ENCODE measurements around the gene AGFG1. TPM values are rescaled to one million over a fixed set of nuclear protein-coding genes. Genes with fewer than 3 reads are reported as not detected.
A peak's percentile ranks its signal among the peaks of the same experiment; 100 is the strongest.

The AGFG1 gene
- total RNA-seq: 25.1 and 30.0 TPM in 2 replicates

DNA sequence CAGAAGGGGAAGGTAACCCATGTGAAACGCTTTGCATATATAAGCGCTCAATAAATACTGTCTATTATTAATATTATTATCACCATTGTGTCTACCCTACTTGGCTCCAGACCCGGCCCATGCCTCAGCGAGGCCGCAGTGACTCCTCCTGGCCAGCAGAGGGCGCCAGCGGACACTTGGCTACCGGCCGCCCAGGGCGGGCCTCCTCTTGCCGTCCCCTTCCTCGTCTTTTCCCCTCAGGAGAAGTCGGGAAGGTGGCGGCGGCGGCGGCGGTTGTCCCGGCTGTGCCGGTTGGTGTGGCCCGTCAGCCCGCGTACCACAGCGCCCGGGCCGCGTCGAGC is at the start of gene AGFG1:
Gene AGFG1 (plus strand): TSS at position 233 of the 341 bp plus-strand sequence. CDS start 266 bp downstream, outside the sequence.
- peak; percentile 85 to 86 for DNase-seq (ENCODE audit: low read depth in 2 of 2)

GRCh38 chr2:227423656-227424499 is 48.1 kb upstream of the AGFG1 start:
- no peak for DNase-seq (ENCODE audit: low read depth in 2 of 2)

- no peak for DNase-seq (ENCODE audit: low read depth in 2 of 2)
Measured at GRCh38 chr2:227428731-227429285, 43.1 kb upstream of the AGFG1 start.

DNA sequence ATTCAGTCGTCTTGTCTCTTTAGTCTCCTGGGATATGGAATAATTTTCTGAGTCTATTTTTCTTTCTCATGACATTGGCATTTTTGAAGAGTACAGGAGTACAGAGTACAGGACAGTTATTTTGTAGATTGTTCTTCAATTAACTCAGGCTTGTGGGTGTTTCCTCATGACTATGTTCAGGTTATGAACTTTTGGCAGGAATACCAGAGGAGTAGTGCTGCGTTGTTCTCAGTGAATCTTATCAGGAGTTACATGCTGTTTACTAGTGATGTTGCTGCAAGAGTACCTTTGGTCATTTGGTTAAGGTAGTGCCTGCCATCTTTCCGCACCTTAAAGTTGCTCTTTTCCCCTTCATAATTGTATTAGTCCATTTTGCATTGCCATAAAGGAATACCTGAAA is 41.3 kb upstream of the AGFG1 start:
- DNase-seq (ENCODE audit: low read depth in 2 of 2): no peak

GRCh38 chr2:227433171-227433570 is 38.8 kb upstream of the AGFG1 start:
- DNase-seq (ENCODE audit: low read depth in 2 of 2): no peak

- DNase-seq (ENCODE audit: low read depth in 2 of 2): no peak
Measured at GRCh38 chr2:227436436-227437174, 35.4 kb upstream of the AGFG1 start.

GRCh38 chr2:227439214-227439613 is 32.7 kb upstream of the AGFG1 start:
- DNase-seq (ENCODE audit: low read depth in 2 of 2): no peak

- DNase-seq (ENCODE audit: low read depth in 2 of 2): no peak
Measured at GRCh38 chr2:227442639-227443038, 29.3 kb upstream of the AGFG1 start.

DNA sequence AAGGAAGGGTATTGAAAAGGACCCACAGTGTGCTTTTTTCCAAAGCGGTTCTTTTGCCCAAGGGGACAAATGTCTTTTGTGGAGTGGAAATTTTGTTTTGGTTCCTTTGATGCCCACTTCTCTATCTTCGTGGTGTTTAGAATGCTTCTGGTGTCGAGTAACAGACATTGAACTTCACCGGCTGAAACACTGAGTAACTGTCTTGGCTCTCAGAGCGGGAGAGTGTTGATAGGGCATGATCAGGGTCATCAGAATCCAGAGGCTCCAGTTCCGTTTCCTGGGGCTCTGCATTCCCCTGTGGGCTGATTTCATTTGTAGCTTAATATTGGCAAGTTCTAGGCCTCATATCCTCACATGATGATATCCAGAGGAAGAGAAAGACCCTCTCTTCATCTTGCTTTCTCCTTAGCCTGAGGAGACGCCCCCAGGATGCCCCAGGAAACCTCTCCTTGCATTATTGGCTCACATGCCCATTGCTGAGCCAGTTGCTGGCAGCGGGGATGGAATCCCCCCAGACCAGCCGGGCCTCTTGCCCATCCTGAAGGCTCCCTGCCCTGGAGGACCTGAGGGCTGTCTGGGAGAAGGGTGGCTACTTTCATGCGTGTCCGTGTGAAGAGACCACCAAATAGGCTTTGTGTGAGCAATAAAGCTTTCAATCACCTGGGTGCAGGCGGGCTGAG is 27.9 kb upstream of the AGFG1 start:
- no peak for DNase-seq (ENCODE audit: low read depth in 2 of 2)

- no peak for DNase-seq (ENCODE audit: low read depth in 2 of 2)
Measured at GRCh38 chr2:227447606-227448005, 24.4 kb upstream of the AGFG1 start.

DNA sequence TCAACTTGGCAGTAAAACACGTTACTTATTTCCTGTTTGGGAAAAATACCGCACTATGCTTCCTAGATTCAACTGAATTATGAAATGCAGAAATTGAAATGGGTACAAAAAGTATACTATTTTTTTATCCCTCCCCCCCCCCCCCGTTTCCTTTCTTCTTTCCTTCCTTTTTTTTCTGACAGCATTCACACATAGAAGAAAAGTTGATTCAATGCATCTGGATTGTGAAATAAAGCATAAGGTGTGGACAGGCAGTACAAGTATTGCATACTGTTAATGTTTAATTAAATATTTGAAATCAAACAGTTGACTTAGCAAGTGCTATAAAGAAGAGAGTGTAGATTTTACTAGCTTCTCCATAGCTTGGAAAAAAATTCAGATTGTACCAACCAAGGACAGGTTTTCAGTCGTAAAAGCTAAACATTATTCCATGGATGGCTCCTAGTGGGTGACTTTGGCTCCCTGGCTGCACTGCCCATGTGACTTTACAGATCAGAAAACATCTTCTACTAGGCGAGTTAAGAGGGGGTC is 21.6 kb upstream of the AGFG1 start:
- DNase-seq (ENCODE audit: low read depth in 2 of 2): peak in 1 of 2 donors; percentile 48

DNA sequence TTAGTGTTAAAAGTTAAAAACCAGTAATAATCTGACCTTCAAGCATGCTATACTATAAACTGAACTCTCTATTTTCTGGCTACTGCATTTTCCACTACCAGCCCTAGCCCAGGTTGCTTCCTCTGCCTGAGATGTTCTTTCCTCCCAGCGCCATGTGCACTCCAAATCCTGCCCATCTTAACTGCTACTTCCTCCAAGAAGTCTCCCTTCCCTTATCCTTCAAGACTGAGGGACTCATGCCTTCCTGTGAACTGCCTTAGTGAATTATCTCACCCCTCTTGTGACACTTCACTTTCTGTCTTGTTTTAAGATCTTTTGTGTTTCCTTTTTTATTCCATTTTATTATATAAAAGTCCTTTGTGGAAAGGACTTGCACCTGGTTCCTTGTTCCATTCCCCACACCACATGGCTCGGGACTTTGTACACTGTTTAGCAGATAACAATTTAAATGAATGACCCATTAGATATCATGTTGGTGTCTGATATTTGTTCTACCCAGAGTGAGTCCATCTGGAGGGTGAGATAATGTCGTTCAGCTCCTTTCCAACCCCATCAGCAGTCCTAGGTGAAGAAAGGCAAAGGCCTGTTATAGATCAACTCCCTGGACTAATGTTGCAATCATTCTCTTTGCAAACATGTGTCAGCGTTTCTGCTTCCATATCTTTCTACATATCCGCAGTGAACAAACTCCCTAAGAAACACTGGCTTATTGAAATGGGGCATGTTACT is 20.9 kb upstream of the AGFG1 start:
- DNase-seq (ENCODE audit: low read depth in 2 of 2): no peak

DNA sequence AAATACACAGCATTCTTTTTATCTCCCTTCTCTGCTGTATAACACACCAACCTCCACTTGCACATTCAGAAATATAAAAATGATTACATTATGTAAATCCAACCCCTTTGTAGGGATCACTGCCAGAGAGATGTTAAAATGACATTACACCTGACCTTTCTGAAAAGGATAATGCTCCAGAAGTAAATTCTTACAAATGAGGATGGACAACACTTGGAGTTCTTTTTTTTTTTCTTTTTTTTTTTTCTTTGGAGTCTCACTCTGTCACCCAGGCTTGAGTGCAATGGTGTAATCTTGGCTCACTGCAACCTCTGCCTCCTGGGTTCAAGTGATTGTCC is 20.3 kb upstream of the AGFG1 start:
- no peak for DNase-seq (ENCODE audit: low read depth in 2 of 2)

GRCh38 chr2:227453810-227454209 is 18.1 kb upstream of the AGFG1 start:
- no peak for DNase-seq (ENCODE audit: low read depth in 2 of 2)

DNA sequence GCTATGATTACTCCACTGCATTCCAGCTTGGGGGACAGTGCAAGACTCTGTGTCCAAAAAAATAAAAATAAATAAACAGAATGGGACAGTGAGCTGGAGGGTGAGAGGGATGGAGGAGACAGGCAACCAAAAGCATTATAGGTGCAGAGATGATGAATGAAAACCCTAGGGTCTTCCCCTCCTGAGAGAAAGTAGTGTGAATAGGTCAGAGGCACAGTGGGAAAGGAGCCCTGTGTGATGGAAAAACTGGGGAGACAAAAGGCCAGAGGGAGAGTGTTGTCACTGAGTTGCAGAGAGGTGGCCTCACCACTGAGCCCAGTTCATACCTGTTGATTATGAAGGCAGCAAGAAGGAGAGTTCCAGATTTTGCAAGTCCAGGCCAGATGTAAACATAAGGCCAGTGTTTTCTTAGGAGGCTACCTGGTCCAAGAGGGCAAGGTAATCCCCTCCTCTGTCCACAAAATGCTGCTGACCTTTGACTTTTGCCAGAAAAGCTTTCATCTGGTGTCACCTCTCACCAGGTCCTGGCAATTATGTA is 17.6 kb upstream of the AGFG1 start:
- DNase-seq (ENCODE audit: low read depth in 2 of 2): no peak

GRCh38 chr2:227455200-227455599 is 16.8 kb upstream of the AGFG1 start:
- DNase-seq (ENCODE audit: low read depth in 2 of 2): no peak

- DNase-seq (ENCODE audit: low read depth in 2 of 2): no peak
Measured at GRCh38 chr2:227456102-227456501, 15.9 kb upstream of the AGFG1 start.

GRCh38 chr2:227456772-227457171 is 15.2 kb upstream of the AGFG1 start:
- DNase-seq (ENCODE audit: low read depth in 2 of 2): no peak

DNA sequence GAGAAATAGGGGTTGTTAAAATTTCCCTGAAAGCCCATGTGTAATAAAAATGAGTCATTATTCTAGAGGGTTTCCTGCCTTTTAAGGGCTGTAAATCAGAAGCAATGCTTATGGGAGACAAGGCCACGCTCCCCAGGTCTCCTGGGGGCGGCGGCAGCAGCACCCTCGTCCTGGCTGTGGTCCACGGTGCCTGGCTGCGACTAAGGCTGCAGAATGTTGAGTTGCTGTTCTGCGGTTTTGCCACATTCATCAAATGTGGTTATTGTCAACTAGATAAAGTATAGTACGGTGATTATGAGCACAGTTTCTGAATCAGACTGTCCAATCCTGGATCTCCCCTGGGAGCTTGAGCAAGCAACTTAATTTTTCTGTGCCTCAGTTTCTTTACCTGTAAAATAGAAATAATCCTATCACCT is 11.9 kb upstream of the AGFG1 start:
- DNase-seq (ENCODE audit: low read depth in 2 of 2): peak in 1 of 2 donors; percentile 30

DNA sequence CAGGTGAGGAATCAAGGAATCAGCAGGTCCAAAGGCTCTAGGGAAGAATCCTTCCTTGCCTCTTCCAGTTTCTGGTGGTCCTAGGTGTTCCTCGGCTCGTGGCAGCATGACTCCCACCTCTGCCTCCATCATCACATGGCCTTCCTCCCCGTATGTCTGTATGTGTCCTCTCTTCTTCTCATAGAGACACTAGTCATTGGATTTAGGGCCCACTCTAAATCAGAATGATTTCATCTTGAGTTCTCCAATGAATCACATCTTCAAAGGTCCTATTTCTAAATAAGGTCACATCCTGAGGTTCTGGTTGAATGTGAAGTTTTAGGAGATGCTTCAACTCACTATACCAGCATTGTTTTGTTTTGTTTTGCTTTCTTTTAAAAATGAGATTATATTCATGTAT is 11.1 kb upstream of the AGFG1 start:
- no peak for DNase-seq (ENCODE audit: low read depth in 2 of 2)
